GM18505 (cell line): ENCODE results near the gene LHFPL2.

Experiments
- ATAC-seq: cut with Tn5 transposase; IDR thresholded peaks from one replicate; pipeline ENCODE4 v1.9.1; 2021; ENCODE audit not compliant: unreplicated experiment
- POLR2A ChIP-seq: IDR thresholded peaks from 4 replicates; pipeline ENCODE4 v1.6.1; 2011; ENCODE audit warnings: borderline replicate concordance; ENCODE audit not compliant: insufficient read depth, insufficient read length; ENCODE audit errors: extremely low read depth

Gene LHFPL2

GRCh38 chr5:78515670-78516069 is 132.9 kb downstream of the LHFPL2 start:
- ATAC-seq, result no peak

GRCh38 chr5:78514427-78515330 is 133.9 kb downstream of the LHFPL2 start:
- TF ChIP-seq POLR2A, result no peak
- no peak for ATAC-seq

More at GRCh38 chr5:78515670-78516069, 132.9 kb downstream of the LHFPL2 start:
- no peak for TF ChIP-seq POLR2A

- no peak for TF ChIP-seq POLR2A
- no peak for ATAC-seq
Measured at GRCh38 chr5:78513441-78513840, 135.1 kb downstream of the LHFPL2 start.

GRCh38 chr5:78512435-78512834 is 136.1 kb downstream of the LHFPL2 start:
- TF ChIP-seq POLR2A, result no peak
- ATAC-seq, result no peak

GRCh38 chr5:78511121-78511906 is 137.3 kb downstream of the LHFPL2 start:
- no peak for ATAC-seq
- no peak for TF ChIP-seq POLR2A

GRCh38 chr5:78509884-78510769 is 138.4 kb downstream of the LHFPL2 start:
- peak; percentile 70 for ATAC-seq
- TF ChIP-seq POLR2A, result no peak

- no peak for ATAC-seq
Measured at GRCh38 chr5:78509145-78509865, 139.3 kb downstream of the LHFPL2 start.

GRCh38 chr5:78508186-78508765 is 140.3 kb downstream of the LHFPL2 start:
- no peak for ATAC-seq
- no peak for TF ChIP-seq POLR2A

More at GRCh38 chr5:78509145-78509865, 139.3 kb downstream of the LHFPL2 start:
- TF ChIP-seq POLR2A, result no peak

- no peak for TF ChIP-seq POLR2A
- ATAC-seq, result no peak
Measured at GRCh38 chr5:78507531-78507930, 141.0 kb downstream of the LHFPL2 start.

GRCh38 chr5:78506261-78507024 is 142.1 kb downstream of the LHFPL2 start:
- ATAC-seq, result no peak

GRCh38 chr5:78505860-78506259 is 142.7 kb downstream of the LHFPL2 start:
- no peak for TF ChIP-seq POLR2A

More at GRCh38 chr5:78506261-78507024, 142.1 kb downstream of the LHFPL2 start:
- TF ChIP-seq POLR2A, result no peak

More at GRCh38 chr5:78505860-78506259, 142.7 kb downstream of the LHFPL2 start:
- no peak for ATAC-seq
